RWPE2 (cell line): ENCODE data around the gene RHOF.
A peak's percentile ranks its signal among the peaks of the same experiment; 100 is the strongest.

Experiments used
- ATAC-seq: fragments of 200-7000 bp; cut with Tn5 transposase; 3 replicates; pipeline ENCODE4 v1.9.1; 2021; ENCODE audit warnings: low read depth
- DNase-seq: peaks from one replicate; pipeline ENCODE4 v3.0.0-alpha.2; 2020; ENCODE audit warnings: low spot score
- H3K27ac ChIP-seq: fragments of 450-650 bp; 2 replicates; pipeline ENCODE4 v1.5.1; 2017; ENCODE audit warnings: mild to moderate bottlenecking; ENCODE audit not compliant: poor library complexity, severe bottlenecking
- H3K27me3 ChIP-seq: fragments of 250-450 bp; sonication (Bioruptor Pico); 2 replicates; pipeline ENCODE4 v1.5.1; 2021; ENCODE audit warnings: mild to moderate bottlenecking, moderate library complexity; ENCODE audit not compliant: insufficient read depth, poor library complexity, severe bottlenecking
- H3K36me3 ChIP-seq: fragments of 250-450 bp; sonication (Bioruptor Pico); 2 replicates; pipeline ENCODE4 v1.5.1; 2020; ENCODE audit warnings: low read depth, mild to moderate bottlenecking, moderate library complexity
- H3K4me1 ChIP-seq: fragments of 250-450 bp; sonication (Bioruptor Pico); 2 replicates; pipeline ENCODE4 v1.5.1; 2021; ENCODE audit warnings: mild to moderate bottlenecking, moderate library complexity; ENCODE audit not compliant: insufficient read depth, poor library complexity, severe bottlenecking
- H3K4me3 ChIP-seq: fragments of 250-450 bp; sonication (Bioruptor Pico); 2 replicates; pipeline ENCODE4 v1.5.1; 2021; ENCODE audit warnings: mild to moderate bottlenecking, moderate library complexity; ENCODE audit not compliant: severe bottlenecking
- H3K9me3 ChIP-seq: fragments of 250-450 bp; sonication (Bioruptor Pico); 2 replicates; pipeline ENCODE4 v1.5.1; 2021; ENCODE audit warnings: mild to moderate bottlenecking, moderate library complexity; ENCODE audit not compliant: severe bottlenecking
- CTCF ChIP-seq: fragments of 450-650 bp; IDR thresholded peaks from one replicate; pipeline ENCODE4 v1.5.1; 2017; ENCODE audit warnings: mild to moderate bottlenecking, moderate library complexity; ENCODE audit not compliant: poor library complexity, severe bottlenecking

Gene RHOF

GRCh38 chr12:121826318-121827150, 33.0 kb upstream of the RHOF start:
- peak; percentile 60 for DNase-seq

GRCh38 chr12:121825041-121825523, 31.6 kb upstream of the RHOF start:
- Histone ChIP-seq H3K9me3 (no peaks in the 10 kb centered on the region), H3K27ac (no peak overlapping the region), H3K4me1 (no peaks in the 10 kb centered on the region), H3K4me3 (no peak overlapping the region), H3K36me3 (peaks cover 50% of the 10 kb centered on the region), H3K27me3 (no peaks in the 10 kb centered on the region)
- ATAC-seq, result no peak
- TF ChIP-seq CTCF, result no peak
- DNase-seq, result peak; percentile 54

More at GRCh38 chr12:121826318-121827150, 33.0 kb upstream of the RHOF start:
- Histone ChIP-seq H3K27ac (no peak overlapping the region), H3K4me1 (no peaks in the 10 kb centered on the region), H3K36me3 (peaks cover 41% of the 10 kb centered on the region), H3K27me3 (no peaks in the 10 kb centered on the region), H3K4me3 (no peak overlapping the region), H3K9me3 (no peaks in the 10 kb centered on the region)
- no peak for ATAC-seq
- TF ChIP-seq CTCF, result no peak

GRCh38 chr12:121823727-121824115, 30.2 kb upstream of the RHOF start:
- no peak overlapping the region for H3K27ac ChIP-seq
- DNase-seq, result no peak
- H3K36me3 ChIP-seq, result peaks cover 53% of the 10 kb centered on the region
- H3K9me3 ChIP-seq, result no peaks in the 10 kb centered on the region
- no peaks in the 10 kb centered on the region for H3K27me3 ChIP-seq
- TF ChIP-seq CTCF, result no peak
- H3K4me3 ChIP-seq, result no peak overlapping the region
- no peaks in the 10 kb centered on the region for H3K4me1 ChIP-seq
- no peak for ATAC-seq

GRCh38 chr12:121823101-121823726, 29.7 kb upstream of the RHOF start:
- H3K4me3 ChIP-seq, result no peak overlapping the region

More at GRCh38 chr12:121823101-121823726, 29.7 kb upstream of the RHOF start:
- TF ChIP-seq CTCF, result peak; percentile 8
- DNase-seq (peak; percentile 66), ATAC-seq (no peak)
- H3K27me3 ChIP-seq, result no peaks in the 10 kb centered on the region
- no peak overlapping the region for H3K27ac ChIP-seq
- no peaks in the 10 kb centered on the region for H3K9me3 ChIP-seq
- no peaks in the 10 kb centered on the region for H3K4me1 ChIP-seq
- H3K36me3 ChIP-seq, result peaks cover 53% of the 10 kb centered on the region
